Loucy (cell line): ENCODE measurements around the gene LOX.

Experiments
- EZH2phosphoT487 ChIP-seq: fragments of 200-600 bp; IDR thresholded peaks from 2 replicates; pipeline ENCODE4 v1.6.1; 2018; ENCODE audit warnings: antibody characterized with exemption, mild to moderate bottlenecking, moderate library complexity, borderline replicate concordance
- TF ChIP-seq, protein P1 (sequence below): fragments of 200-600 bp; sonication (generic); conservative IDR thresholded peaks from 2 replicates; pipeline ENCODE4 v1.5.1; 2014; ENCODE audit warnings: mild to moderate bottlenecking, antibody characterized with exemption, low read length

DNA sequence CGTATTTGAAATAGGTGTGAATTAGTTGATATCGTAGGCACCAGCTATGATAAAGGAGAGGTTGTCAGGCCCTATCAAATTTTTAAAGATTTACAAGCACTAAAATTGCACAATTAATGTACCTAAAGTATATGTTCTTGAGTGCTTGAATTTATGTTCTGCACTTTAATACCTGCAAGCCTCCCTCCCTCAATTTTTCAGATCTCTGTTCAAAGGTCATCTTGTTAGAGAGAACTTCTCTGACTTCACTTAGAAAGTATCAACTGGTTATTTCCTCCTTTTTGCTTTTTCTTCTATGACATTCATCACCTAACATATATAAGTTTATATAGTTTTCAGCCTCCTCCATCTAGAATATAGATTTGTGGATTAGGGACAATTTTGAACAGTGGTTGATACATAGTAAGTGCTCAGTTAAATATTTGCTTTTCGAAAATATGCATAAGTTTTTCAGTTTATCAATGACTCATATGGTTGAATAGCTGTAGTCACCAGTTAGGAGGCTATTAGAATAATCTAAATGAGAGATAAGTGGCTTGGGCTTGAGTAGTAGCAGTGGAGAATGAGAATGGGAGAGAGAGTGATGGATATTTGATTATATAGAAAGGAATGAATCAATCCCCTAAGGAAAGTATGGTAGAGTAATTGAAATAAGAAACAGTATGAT lies 37.3 kb downstream of the LOX start:
- TF ChIP-seq, protein P1, sequence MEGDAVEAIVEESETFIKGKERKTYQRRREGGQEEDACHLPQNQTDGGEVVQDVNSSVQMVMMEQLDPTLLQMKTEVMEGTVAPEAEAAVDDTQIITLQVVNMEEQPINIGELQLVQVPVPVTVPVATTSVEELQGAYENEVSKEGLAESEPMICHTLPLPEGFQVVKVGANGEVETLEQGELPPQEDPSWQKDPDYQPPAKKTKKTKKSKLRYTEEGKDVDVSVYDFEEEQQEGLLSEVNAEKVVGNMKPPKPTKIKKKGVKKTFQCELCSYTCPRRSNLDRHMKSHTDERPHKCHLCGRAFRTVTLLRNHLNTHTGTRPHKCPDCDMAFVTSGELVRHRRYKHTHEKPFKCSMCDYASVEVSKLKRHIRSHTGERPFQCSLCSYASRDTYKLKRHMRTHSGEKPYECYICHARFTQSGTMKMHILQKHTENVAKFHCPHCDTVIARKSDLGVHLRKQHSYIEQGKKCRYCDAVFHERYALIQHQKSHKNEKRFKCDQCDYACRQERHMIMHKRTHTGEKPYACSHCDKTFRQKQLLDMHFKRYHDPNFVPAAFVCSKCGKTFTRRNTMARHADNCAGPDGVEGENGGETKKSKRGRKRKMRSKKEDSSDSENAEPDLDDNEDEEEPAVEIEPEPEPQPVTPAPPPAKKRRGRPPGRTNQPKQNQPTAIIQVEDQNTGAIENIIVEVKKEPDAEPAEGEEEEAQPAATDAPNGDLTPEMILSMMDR = no peak
- TF ChIP-seq EZH2phosphoT487 = no peak
